NCI-H748 treated with DMSO at 0.1 percent for 48 hours (cell line): ENCODE data around the gene HS6ST2.

ENCODE experiments used
- DNase-seq: peaks from one replicate; lab custom pipeline; 2025; lab: John Stamatoyannopoulos, UW

HS6ST2 gene

DNA sequence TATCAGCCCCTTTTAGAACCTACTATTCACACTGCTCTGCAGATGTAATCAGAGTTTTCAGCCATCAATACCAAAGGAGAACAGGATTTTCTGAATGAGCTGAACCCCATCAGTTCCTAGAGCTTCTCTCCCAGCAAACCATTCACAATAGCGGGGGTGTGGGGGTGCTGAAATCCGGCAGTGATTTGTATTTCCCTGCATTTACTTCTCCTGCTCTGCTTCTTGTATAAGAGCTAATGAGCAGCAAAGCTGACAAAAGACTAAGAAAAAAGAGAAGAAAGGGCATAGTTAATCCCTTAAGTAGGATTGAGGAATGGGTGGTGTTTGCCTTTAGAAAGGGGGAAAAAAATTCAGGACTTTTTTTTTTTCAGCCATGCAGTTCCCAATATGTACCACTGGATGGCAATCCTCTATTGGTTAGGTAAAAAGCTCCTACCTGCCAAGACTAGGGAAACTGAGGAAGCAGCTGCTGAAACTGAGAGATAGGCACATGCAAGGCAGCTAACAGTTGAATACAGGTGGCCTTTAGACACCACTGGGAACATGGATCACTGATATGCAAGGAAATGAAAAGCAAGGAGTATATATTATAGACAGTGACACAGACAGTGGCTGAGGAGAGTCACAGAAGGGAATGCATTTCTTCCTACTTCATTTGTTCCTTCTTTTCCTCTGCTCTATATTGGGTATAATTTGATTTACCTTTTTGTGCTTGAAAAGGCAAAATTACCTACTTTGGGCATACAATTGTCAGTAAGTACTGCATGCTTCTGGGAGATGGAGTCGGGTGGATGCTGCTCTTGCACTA is 217.9 kb downstream of the HS6ST2 start:
- no peak for DNase-seq

DNA sequence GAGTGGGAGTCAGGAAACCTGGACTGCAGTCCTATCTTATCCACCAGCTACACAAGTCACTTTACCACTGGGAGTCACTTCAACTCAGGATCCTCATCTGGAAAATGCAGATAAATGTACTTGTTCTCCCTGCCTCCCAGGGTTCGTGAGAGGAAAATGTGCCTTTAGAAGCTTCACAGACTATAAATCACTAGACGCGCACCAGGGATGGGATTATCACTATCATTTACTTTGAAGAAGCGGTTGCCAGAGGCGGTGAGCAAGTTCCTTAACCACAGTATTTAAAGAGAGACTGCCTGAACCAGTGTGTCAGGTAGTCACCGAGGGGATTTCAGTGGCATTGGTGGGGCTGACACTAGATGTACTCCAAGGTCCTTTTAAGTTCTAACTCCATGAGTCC is 219.5 kb downstream of the HS6ST2 start:
- DNase-seq = no peak

DNA sequence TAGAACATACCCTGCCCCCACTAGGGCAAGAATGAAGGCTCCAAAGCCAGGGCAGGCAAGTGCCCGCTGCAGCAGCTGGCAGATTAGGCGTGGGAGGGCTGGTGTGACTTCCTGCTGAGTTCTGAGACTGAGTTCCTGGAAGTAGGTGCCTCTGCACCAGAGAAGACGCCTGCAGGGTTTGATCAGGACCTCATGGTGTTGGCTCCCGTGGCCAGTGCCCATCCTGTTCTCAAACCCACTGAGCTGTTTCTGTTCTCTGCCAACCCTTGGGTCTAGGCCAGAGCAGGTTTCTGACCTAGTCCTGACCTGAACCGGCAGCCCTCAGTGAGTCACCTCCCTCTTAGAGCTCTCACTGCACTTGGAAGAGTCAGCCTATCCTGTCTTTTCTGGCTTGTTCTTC is 220.7 kb downstream of the HS6ST2 start:
- DNase-seq = no peak

DNA sequence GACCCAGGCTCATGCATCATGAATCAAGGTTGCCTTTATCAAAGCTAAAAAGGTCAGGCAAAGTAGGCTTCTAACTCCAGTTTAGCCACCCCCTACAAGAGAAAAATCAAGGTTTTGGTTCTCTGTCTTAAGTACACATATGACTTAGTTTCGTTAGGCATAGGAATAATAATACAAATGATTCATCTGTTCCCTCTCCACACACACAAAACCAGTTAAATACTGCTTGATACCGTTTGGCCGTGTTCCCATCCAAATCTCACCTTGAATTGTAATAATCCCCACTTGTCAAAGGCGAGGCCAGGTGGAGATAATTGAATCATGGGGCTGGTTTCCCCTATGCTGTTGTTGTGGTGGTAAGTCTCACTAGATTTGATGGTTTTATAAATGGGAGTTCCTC is 226.2 kb downstream of the HS6ST2 start:
- peak; percentile 46 for DNase-seq

DNA sequence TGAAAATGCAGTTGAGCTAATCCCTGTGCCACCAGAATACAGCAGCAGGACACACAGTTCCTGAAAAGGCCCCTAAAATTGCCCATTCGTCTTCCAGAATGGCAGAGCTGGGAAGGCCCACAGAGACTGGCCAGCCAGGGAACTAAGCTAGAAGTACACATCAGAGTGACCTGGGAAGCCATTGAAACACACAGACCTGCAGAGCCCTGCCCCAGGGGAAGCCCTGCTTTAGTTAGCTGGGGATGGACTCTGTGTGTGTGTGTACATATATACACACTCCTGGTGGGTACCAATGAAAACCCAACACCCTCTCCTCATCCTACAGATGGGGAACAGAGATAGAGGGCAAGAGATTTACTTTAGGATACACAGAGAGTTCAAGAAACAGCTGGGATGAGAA is 227.7 kb downstream of the HS6ST2 start:
- no peak for DNase-seq

DNA sequence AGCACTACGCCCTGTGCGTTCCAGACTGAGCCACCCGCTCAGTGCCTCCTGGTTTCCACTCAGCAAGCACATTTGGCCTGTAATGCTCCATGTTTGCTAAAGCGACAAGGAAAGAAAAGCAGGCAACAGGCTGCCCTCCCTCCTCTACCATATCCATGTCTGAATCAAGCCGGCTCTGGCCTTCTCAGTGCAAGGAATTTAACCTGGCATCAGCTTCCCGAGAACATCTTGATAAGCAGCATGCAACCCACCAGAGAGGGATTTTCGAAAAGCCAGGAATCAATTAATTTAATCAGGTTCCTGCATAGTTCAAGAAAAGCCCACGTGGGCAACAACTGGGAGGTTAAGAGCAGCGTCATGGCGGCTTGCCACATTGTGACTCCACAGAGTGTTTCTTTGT is 228.2 kb downstream of the HS6ST2 start:
- DNase-seq = no peak

DNA sequence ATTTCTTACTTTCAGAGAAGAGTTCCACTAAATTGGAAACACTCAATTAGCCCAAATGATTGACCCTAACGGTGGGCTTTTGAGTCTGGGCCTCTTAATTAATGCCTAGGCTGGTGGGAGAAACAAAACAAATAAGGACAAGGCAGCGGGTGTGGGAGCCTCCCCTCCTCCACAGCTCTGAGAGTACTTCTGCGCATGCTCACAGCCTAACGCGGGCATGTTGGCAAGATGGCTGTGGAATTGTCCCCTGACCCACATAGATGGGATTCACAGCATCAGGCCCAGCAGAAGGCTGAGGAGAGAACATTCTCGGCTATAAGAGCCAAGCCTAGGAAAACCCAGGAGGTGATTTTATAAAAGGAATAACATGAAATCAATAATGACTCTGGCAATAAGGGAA is 230.1 kb downstream of the HS6ST2 start:
- no peak for DNase-seq

DNA sequence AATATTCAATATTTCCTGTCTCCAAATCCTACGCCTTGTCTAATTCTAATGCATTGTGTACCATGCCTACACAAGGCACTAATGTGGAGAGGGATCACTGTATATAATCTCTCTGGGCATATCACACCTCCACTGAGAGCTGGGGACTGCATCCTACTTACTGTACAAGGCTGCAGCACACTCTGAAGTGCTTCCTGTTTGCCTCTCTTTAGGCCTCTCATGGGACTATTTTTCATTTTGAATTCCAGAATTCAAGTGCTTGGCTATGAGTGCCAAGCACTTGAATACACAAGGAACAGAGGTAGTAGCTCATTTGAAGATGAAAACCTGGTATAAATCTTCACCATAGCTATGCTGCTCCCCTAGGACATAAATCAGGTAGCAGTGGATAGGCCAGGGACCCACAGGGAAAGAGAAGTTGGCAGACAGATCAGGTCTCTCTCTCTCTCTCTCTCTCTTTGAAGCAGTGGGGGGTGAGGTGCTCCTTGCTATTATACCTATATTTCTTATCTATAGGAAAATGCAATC is 239.9 kb downstream of the HS6ST2 start:
- DNase-seq = no peak

DNA sequence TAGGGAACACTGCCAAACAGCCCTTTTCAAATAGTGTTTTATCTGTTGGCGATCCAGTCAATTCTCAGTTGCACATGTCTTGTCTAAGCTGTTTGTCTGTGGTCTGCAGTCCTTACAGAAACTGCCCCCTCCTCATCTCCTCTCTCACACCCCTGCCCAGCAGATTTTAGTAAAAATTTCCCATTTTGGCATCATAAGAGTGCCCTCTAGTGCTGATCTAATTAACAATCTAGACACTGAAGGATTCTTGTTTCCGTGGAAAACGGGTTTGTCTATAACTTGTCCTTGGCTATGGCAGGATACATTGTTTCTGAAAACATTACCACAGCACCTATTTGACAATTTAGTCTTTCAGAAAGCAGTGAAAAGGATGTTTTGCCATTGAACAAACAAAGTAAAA is 242.4 kb downstream of the HS6ST2 start:
- DNase-seq = no peak

DNA sequence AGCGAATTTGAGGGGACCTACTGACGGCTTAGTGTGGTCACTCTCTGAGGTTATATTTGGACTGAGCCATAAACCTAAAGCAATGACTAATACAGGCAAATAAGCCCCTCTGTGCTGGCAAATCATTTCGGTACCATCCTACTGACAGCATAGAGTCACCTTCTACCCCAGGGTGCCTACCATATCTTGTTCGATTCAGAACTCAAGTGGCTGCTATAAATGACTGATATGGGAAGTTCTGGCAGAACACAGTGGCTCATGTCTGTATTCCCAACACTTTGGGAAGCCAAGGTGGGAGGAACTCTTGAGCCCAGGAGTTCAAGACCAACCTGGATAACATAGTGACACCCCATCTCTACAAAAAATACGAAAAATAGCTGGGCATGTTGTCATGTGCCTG is 243.5 kb downstream of the HS6ST2 start:
- DNase-seq = no peak

DNA sequence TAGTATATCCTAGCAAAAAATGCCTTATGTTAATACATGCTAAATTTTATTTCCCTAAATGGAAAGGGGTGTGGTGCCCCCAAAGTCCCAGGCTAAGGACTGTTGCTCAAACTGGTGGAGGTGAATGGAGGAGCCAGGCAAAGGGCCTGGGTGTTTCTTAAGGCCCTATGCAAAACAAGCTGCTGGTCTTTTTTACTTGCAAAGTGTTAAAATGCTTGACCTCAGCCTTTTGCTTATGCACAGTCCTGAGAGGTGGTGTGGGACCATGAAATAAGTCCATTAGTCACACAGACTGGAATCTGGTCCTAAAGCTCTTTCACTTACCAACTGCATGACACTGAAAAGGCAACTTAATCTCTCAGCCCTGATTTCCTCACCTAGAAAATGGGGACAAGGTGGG is 246.1 kb downstream of the HS6ST2 start:
- DNase-seq = no peak

DNA sequence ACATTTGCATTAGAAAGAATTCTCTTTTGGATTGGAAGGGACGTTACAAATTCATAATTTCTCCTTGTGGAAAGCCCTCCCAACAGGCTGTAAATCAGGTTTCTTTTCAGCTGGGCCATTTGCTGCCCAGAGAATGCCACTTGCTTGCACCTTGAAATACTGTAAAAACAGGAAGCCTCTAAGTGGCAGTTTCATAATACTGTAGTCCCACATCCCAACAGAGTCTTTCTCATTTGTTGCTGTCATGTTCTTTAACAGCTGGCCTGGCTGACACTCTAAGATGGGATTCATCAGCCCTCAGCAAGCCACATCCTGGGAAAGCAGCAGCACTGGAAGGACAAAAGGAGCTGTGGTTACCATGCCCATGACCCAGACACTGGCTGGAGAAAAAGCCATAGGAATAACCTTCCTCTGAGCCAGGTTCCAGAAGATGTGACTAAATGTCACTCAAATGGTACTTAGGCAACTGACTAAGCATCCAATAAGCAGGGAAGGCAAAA is 247.7 kb downstream of the HS6ST2 start:
- DNase-seq = no peak

DNA sequence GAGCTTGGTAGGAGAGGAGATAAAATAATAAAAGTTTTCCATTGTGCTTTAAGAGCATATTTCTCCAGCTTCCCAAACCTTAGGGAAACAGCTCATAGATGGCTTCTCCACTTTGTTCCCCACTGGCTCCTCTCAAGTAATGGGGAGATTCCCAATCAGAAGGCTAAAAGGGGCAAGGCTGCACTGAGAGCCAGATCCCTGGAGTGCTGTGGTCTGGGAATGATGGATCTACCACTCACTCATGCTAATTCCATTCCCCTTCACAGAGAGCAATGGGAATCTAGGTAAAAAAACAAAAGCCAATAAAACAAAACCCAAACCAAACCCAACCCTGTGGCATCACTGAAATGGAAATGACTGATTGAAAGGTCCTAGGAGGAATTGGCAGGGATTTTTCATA is 249.9 kb downstream of the HS6ST2 start:
- no peak for DNase-seq

DNA sequence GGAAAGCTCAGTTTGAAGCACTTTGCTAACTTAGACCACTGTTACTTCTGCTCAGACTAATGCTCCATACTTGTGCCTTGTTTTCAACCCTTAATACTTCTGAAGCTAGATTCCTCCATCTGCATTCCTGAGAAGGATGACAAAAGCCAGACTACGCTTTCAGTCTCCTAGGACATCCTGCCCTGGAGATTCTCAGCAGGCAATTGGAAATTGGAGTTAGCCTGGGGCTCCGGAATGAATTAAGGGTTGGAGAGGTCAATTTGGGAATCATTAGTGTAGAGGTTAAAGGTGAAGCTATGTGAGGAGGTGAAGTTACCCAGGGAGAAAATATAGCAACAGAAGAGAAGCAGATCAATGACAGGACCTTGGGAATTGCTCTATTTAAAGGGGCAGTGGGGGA is 253.7 kb downstream of the HS6ST2 start:
- no peak for DNase-seq

DNA sequence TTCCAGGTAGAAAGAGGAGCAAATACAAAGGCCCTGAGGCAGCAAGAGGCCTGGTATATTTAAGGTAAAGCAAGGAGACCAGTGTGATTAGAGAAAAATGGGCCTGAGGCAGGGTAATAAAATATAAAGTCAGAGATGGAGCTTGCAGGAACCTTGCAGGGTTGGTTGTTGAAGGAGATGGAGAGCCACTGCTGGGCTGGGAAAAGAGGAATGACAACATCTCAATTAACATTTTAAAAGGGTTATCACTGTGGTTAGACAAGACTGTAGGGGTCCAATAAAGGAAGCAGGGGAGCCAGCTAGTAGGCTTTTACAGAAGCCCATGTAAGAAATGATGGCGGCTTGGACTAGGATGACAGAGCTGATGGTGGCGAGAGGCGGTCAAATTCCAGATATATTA is 264.0 kb downstream of the HS6ST2 start:
- DNase-seq = no peak

DNA sequence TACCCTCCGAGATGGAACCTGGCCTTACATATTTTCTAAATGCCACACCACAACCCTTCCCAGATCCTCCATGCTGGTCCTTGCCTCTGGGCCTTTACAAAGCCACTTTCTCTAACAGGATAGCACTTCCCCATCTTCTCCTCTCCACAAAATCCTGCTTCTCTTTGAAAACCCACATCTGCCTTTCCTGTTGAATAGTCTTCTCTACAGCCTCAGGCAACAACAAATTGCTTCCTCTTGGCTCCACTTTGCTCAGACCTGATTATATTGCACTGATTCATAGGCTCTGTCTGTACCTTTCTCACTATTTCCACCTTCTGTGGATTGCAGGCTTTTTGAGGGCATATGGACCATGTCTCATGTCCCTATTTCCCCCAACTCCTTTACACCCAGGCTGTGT is 265.9 kb downstream of the HS6ST2 start:
- no peak for DNase-seq

DNA sequence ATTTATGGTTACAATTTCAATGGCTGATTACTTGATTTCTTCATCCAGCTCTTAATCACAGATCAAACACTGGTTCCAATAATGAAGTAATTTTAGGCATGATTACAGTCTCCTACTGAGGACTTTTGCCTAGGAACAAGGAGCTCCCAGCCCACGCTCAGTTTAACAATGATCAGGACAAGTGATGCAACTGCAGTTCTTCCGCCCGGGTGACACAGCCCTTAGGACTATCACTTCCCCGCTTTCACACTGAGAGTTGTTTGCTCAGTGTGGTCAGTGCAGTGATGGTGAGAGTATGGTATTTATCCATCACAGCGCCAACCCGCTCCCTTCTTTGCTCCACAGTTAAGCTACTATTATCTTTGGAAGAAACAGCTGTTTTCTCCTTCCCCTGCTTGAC is 266.4 kb downstream of the HS6ST2 start:
- peak; percentile 41 for DNase-seq

DNA sequence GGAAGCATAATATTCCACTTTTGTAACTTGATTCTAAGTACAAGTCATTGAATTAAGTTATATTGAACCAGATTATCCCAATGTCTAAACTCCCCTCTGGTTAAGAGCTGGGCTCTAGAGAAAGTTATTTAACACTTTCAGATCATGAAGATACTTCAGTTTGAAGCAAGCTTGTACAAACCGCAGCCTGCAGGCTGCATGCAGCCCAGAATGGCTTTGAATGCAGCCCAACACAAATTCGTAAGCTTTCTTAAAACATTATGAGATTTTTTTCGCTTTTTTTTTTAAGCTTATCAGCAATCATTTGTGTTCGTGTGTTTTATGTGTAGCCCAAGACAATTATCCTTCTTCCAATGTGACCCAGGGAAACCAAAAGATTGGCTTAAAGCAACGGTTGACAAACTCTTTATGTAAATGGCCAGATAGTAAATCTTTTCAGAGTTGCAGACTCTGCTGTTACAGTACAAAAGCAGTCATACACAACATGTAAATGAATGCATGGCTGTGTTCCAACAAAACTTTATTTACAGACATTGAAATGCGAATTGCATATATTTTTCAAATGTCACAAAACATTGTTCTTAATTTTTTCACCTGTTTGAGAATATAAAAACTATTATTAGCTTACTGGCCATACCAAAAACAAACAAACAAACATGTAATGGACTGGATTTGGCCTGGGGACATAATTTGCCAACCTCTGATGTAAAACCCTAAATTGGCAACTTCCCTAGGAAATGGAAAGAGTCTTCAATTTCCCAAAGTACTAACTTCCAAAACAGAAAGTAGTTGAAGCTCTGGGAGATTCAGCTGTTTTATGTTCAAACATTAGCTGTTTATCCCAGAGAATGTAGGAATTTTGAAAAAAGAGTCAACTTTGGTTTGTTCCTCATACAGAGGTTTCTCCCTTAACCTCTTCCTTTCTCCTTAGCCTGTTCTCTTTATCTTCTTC is 268.5 kb downstream of the HS6ST2 start:
- no peak for DNase-seq

DNA sequence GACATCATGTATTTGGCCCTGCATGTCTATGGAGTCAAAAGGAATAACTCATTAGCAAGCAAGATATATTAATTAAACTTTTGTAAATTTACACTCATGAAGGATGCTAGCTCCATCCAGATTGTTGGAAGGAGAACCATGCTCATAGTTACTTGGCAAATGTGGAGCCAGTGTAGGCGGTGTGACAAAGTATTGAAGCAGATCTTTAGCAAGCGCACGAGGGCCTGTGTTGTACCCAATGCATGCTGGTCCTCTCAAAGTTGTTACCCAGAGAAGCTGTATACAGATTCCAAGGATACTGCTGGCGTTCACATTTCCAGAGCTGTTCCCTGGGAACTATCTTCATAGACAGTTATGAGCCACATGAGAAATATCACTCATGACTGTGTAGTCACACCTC is 273.2 kb downstream of the HS6ST2 start:
- no peak for DNase-seq

DNA sequence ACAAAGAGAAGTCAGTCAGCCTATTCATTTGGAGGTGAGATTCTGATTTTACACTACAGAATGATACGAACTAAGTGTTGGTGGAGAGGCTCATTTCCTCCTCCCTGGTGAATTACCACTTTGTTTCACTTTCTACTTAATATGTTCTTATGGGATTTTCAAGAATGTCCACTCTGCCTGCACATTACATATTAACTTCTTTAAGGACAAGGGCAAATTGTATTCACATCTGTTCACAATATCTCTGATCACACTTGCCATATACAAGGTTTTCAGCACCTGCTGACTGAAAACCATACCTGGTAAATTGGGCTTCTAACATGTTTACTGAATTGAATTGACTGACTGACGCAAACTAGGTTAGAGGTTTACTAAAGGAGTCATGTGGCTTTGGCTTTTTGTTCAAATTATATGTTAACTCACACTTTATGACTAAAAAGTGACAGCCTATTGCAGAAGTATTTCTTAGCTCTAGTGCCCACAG is 281.2 kb downstream of the HS6ST2 start:
- no peak for DNase-seq

DNA sequence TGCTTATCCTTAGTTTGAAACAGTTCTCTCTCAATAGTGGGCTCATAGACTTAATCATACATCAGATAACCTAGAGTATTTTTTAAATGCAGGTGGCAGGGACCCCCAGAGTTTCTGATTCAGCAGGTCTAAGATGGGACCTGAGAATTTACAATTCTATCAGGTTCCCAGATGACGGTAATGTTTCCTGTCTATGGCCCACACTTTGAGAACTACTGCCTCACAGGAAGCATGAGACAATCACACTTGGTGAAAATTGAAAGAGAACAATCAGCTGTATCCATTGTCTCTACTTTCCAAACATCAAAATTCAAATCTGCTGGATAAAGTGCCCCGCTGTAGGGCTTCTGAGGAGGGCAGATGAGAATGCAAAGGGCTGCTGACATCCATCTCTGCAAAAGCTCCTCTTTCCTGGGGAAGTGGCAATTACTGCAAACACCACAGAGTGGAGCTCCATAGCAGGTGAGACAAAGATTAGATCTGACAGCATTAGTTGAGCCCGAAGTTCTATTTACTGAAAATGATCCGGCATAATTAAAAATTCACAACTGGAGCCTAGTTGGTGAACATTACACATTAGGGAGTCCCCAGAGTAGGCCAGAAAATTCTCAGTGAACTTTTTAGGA is 281.8 kb downstream of the HS6ST2 start:
- peak; percentile 1 for DNase-seq

DNA sequence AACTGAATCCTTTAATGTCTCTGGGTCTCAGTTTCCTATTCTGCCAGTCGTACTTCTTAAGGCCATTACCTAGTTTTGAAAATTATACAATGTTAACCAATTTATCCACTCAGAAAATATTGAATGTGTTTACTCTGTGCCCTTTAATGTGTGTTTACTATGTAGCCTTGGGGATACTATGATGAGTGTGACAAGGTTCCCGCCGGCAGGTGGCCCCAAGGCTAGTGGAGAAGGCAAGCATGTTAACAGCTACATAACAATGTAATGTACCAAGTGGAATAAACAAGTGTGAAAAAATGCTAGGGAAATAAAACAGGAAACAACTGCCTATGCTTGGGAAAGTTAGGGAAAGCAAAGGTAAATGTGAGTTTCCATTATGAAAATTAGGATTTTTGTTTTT is 282.3 kb downstream of the HS6ST2 start:
- no peak for DNase-seq
